Activated gamma-delta T cell (primary cell): ENCODE results near the gene POU2F1.

Experiments used
- DNase-seq: peaks from one replicate; lab custom pipeline; 2025; lab: John Stamatoyannopoulos, UW

POU2F1 gene

DNA sequence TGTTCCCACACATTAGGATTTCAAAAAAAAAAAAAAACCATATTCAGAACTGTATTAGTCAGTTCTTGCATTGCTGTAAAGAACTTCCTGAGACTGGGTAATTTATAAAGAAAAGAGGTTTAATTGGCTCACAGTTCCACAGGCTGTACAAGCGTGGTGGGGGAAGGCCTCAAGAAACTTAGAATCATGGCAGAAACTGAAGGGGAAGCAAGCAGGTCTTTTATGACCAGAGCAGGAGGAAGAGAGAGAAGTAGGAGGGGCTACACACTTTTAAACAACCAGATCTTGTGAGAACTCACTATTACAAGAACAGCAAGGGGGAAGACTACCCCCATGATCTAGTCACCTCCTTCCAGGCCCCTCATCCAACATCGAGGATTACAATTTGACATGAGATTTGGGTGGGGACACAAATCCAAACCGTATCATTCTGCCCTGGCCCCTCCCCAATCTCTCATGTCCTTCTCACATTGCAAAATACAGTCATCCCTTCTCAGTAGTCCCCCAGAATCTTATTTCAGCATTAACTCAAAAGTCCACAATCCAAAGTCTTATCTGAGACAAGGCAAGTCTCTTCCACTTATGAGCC is 51.8 kb downstream of the POU2F1 start:
- no peak for DNase-seq

DNA sequence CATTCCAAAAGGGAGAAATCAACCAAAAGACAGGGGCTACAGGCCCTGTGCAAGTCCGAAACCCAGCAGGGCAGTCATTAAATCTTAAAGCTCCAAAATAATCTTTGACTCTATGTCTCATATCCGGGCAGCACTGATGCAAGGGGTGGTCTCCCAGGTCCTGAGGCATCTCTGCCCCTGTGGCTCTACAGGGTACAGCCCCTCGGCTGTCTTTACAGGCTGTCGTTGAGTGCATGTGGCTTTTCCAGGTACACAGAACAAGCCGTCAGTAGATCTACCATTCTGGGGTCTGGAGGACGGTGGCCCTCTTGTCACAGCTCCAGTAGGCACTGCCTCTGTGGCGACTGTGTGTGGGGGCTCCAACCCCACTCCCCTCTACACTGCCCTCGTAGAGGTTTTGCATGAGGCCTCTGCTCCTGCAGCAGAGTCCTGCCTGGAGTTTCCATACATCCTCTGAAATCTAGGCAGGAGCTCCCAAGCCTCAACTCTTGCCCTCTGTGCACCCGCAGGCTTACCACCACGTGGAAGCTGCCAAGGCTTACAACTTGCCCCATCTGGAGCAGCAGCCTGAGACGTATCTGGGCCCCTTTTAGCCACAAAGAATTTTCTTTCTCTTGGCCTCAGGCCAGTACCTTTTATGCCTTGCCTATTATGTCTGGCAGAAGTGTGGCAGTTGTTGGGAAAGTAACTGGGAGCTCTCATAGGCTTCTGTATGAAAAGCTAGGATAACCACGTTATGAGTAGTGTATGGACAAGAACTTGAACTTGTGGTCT is 52.5 kb downstream of the POU2F1 start:
- DNase-seq, result no peak

DNA sequence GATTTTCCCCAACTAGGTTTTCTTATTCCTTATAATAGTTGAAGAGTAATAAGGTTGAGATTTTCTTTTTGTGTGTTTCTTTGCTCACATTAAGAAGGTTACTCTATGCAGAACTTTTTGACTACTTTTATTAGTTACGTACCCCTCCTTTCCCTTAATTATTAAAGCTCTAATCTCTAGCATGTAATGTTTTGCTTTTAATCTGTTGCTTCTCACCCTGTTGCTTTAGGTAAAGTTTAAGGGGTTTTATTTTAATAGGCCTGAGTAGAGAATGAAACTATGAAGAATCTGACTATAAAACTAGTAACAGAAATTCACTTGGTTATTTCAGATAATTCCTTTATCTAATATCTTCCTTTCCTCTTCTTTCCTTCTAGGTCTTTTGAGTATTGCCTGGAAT is 53.4 kb downstream of the POU2F1 start:
- DNase-seq, result no peak

DNA sequence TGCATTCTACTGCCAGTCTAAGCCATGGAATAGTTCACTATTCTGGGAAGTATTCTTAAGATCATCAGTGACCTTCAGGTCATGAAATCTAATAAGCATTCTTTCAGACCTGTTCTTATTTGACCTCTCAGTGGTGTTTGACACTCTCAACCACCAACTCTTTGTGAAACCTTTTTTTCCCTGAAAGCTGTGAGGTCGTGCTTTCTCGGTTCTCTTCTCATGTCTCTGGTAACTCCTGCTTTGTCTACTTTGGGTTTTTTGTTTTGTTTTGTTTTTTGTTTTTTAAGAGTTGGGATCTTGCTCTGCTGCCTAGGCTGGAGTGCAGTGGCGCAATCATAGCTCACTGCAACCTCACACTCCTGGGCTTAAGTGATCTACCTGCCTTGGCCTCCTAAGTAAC is 56.3 kb downstream of the POU2F1 start:
- DNase-seq, result no peak

DNA sequence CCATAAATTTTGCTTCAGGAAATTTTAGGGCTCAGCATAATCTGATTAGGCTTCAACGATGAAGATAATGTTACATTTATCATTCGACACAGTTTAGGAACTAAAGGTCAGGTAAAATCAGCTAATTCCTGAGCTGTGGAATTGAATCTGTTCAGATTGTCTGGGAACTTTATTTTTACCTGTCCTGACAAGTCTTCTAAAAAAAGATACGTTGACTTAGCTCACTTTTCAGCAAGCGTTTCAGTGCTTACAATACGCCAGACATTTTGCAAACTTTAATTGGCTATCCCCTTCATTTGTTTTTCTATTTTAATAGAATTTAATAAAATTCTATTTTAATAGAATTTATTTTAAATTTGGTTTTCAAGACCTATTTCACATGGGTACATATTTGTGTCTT is 57.8 kb downstream of the POU2F1 start:
- DNase-seq, result no peak

DNA sequence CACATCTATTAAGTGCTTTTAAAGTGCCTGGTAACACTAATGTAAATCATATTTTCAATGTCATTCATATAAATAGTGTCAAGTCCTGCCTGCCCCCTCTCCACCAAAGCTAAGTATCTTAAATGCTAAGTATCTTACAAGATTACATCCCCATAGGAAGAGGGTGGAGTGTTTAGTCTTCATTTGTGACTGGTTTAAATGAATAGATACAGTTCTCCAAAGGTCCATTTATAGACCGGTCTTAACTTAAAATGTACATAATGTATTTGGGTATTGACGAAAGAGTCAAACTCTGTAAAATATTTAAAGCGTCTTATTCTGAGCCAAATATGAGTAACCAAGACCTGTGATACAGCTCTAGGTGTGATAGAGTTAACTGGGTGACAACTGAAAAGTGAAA is 60.2 kb downstream of the POU2F1 start:
- no peak for DNase-seq

DNA sequence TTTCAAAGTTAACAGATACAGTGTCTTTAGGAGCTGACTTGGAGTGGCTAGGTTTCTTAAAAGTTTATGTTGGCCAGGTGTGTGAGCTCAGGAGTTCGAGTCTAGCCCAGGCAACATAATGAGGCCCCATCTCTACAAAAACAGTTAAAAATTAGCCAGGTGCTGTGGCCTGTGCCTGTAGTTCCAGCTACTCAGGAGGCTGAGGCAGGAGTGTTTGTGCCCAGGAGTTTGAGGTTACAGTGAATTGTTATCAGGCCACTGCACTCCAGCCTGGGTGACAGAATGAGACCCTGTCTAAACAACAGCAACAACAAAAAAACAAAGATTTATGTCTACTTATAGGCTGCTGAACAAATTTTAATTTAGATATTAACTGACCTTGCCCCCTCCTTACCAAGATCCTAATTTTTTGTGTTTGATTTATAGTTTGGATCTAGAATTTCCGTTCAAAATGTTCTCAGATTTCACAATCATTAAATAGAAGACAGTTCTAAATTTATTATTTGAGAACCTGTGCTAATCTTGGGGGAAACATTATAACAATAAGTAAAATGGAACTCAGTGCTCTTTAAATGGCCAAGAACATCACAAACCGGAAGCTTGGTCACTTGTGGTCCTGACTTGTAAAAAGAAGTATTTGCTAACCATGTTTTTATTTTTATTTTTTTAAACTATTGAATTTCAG is 67.8 kb downstream of the POU2F1 start:
- DNase-seq, result no peak

DNA sequence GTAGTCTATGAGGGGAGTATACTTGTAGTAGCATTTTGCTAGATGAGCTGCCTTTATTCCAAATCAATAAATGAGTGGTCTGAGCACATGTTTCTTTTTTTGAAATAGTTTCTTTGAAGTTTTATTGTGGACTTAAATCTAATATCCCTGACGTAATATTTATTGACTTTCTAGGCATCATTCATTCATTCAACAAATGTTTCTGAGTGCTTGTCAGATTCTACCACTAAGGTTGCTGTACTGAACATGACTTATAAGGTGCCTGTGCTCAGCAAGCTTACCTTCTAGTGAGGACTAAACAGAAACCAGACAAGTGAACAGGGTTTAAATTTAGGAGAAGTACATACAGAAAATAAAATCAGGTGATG is 68.4 kb downstream of the POU2F1 start:
- DNase-seq, result no peak

DNA sequence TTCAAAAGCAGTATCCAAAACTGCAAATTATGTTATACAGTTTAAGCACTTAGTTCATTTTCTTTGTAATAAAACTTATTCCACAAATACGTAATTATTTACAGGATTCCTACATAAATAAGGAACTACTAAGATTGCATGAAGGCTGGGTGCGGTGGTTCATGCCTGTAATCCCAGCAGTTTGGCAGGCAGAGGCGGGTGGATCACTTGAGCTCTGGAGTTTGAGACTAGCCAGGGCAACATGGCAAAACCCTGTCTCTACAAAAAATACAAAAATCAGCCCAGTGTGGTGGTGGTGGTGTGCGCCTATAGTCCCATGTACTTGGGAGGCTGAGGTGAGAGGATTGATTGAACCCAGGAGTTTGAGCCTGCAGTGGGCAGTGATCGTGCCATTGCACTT is 69.3 kb downstream of the POU2F1 start:
- DNase-seq, result no peak

DNA sequence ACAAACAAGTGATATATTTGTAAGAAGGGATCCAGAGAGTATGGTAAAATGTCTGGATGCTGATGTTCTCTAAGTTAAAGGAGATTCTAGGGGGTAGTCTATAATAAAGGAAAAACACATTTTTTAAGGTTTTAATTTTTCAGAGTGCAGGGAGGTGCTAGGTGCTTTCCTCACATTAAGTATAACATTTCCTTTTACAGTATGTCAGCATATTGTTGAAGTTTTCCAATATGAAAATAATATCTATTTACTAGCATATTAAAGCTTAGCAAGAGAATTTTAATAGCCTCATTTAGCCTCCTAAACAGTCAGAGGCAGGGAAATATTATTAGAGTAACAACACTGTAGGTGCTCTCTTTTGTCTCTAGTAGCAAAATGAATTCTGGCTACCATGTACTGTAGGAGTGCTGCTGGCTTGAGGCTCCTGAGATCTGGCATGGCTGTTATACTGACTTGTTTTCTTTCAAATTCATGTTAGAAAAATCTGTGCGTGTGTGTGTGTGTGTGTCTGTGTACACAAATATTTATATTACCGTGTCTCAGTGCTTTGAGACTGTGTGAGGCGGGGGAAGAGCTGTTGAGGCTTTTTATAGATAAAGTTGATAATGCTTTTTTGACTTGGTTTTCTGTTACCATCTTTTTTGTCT is 71.0 kb downstream of the POU2F1 start:
- DNase-seq, result no peak

DNA sequence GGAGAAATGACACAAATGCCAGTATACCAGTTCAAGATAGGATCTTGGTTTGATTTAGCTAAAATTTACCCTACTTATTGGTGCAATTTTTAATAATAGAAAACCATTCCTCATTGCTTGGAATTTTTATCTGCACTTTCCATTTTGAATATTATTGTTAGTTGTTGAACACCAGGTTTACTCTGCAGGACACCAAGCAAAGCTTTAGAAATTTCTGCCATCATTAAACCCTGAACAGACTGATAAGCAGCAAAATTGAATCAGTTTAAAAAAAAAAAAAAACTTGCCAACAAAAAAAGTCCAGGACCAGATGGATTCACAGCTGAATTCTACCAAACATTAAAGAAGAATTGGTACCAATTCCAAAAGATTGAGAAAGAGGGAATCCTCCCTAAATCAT is 71.5 kb downstream of the POU2F1 start:
- no peak for DNase-seq

DNA sequence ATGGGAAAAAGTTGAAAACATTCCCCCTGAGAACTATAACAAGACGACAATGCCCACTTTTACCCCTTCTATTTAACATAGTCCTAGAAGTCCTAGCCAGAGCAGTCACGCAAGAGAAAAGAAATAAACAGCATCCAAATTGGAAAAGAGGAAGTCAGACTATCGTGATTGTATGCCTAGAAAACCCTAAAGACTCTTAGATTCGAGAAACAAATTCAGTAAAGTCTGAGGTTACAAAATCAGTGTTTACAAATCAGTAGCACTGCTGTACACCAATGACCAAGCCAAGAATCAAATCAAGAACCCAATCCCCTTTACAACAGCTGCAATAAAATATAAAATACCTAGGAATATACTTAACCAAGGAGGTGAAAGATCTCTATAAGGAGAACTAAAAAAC is 72.4 kb downstream of the POU2F1 start:
- DNase-seq, result no peak

DNA sequence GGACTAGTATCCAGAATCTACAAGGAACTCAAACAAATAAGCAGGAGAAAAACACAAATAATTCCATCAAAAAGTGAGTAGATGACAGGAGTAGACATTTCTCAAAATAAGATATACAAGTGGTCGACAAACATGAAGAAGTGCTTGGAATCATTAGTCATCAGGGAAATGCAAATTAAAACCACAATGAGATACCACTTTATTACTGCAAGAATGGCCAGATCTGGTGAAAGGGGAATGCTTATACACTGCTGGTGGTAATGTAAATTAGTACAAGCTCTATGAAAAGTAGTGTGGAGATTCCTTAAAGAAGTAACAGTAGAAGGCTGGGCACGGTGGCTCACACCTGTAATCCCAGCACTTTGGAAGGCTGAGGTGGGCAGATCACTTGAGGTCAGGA is 73.8 kb downstream of the POU2F1 start:
- DNase-seq, result no peak

DNA sequence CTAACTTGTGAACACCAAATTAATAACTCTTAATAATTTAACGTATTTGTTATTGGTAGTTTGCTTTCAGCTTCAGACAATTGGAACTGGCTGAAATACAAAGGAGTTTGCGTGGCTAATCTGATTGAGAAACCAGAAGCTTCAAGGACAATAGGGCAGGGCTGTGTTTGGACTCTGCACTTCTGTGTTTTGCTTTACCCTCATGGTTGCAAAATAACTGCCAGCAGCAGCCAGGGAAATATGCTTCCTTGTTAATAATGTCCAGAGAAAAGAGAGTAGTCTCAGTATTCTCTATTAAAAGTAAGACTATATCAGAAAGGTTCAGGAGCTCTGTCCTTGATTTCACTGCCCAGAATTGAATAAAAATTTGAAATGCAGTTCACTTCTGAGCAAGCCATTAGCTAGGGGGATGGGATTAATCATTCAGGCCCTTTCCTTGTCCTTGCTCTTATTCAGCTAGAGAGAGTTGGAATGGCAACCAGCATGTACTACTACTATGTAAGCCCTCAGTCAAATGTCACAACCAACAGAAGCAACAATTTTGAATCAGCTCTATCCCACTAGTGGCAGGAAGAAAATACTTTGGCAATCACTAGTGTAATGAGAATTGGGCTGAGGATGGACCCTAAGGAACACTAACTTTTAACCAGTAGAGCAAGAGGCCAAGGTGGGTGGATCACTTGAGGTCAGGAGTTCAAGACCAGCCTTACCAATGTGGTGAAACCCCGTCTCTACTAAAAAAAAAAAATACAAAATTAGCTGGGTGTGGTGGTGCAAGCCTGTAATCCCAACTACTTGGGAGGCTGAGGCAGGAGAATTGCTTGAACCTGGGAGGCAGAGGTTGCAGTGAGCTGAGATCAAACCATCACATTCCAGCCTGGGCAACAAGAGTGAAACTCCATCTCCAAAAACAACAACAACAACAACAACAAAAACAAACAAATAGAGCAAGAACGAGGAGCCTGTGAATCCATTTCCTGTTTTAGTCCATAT is 76.8 kb downstream of the POU2F1 start:
- no peak for DNase-seq

DNA sequence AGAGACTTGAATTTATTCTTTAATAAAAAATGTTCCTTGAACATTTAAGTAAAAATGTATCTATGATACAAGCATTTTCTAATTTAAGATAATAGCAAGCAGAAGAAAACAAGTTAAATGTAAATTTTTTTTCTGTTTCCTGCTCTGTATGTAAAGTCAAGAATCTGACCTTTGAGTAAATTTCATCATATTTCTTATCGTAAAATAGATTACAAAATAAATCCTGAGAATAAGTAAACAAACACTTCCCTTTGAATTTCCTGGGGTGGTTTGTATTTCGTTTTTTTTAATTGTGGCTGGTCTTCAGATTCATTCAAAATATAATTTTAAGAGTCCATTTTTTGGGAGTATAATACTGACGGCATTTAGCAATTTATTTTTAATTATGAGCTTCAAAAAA is 77.6 kb downstream of the POU2F1 start:
- DNase-seq, result no peak

DNA sequence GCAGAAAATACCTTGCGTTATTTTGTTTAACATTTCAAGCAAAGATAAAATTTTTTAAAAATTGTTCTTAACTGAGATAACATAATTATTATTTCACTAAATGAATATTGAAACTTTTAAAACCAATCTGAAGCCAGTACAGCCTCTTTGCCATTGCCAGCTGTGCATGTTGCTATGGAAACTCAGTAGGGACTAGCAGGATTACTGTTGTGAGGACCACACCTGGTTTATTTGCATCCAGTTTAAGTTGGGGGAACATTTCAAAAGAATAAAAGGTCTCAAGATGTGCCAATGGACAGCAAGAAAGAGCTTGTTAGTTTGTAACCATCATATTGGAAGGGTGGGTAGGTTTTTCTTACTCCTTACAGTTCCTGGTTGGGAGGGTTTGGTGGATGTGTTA is 80.7 kb downstream of the POU2F1 start:
- no peak for DNase-seq

DNA sequence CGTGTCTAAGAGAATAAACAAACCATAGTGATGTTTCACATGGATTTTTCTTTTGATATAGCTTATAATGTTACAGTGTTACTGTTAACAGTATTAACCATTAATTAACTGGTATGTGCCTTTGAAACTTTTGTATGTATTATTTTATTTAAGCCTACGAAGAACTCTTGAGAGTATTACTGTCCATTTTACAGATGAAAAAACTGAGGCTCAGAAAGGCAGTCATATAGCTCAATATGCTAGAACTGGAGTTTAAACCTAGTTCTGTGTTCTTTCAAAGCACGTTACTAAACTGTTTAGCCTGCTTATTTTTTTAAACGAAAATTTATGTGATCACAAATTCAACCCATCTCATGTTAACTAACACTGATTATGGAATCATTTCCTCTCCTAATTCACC is 83.5 kb downstream of the POU2F1 start:
- no peak for DNase-seq

DNA sequence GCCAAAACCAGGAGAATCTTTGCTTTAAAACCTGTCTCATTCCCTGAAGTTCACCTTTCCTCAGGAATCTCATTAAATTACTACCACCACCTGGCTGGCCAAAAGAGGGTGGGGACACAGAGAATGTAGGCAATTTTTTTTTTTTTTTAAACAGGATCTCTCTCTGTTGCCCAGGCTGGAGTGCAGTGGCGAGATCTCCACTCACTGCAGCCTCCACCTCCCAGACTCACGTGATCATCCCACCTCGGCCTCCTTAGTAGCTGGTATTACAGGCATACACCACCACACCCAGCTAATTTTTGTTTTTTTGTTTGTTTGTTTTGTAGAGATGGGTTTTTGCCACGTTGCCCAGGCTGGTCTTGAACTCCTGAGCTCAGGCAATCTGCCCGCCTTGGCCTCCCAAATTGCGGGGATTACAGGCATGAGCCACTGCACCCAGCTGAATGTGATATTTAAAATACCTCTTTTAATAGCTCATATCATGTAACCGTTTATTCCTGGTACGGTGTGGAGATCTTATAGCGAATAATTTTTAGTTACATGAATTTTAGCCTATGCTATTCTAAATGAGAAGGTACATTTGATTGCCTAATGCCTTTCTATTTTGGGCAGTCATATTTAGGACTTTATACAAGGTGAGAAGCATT is 84.5 kb downstream of the POU2F1 start:
- DNase-seq, result no peak

DNA sequence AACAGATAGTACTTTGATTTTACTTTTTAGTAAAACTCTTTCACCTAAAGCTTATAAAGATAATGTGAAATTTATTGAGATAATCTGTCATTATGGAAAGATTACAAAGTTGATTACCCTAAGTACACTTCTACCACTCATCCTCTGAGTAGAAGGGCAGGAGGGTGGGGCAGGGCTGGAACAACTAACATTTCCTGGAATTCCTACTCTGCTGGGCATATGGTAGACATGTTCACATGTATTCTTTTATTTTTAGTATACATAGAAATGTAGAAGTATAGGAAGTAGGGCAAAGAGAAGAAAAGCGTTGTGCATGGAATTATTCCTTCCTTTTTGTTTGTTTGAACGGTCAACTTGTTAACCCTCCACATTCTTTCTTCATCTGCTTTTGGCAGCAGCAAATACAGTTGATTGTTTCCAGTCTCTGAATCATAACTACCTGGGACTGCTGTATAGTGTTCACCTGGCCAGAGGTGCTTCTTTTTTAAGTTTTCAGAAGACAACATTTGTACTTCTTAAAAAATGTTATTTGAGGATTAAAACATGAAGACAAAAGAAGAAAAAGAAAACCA is 85.1 kb downstream of the POU2F1 start:
- DNase-seq, result no peak

DNA sequence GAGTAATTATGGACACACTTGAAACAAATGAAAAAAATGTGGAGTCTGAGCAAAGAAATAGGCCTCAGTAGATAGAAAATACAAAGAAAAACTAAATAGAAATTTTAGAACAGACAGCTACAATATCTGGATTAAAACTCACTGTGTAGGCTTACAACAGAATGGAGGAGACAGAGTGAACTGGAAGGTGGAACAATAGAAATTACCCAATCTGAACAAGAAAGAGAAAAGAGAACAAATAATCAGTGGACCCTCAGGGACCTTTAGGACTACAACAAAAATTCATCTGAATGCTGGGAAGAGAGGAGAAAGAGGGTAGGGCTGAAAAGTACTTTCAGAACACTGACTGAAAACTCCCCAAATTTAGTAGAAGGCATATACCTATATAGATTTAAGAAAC is 90.0 kb downstream of the POU2F1 start:
- no peak for DNase-seq

DNA sequence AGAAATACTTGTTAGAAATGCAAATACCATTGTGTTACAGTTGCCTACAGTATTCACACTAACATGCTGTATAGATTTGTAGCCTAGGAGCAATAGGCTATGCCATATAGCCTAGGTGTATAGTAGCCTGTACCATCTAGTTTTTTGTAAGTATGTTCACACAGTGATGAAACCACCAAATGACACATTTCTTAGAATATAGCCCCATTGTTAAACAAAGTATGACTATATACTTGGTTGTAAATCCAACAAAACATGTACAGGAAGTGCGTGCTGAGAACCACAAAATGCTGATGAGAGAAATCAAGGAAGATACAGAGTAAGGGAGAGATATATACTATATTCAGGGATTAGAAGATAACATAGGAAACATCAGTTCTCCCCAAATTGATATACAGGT is 92.2 kb downstream of the POU2F1 start:
- DNase-seq, result no peak
